Measurements from ENCODE around the gene TTC31.

The TTC31 gene

GRCh38 chr2:74482801-74483674 lies at the start of gene TTC31, which contains the start of gene CCDC142:
Gene TTC31, plus strand, starts transcription at chr2:74483081. Its CDS starts 15 bp downstream, at chr2:74483096.
Gene CCDC142, minus strand, starts transcription at chr2:74482998. Its CDS starts 161 bp downstream, at chr2:74482837.
- peak within 1 kb of the TSS; percentile 90 for H3K4me3 ChIP-seq (ENCODE audit: low read depth, low read length)
- TF ChIP-seq CTCF (IDR thresholded peaks at IDR 0.05; ENCODE audit: insufficient read depth, low read depth, low read length, missing control alignments) = peak; percentile 95
- peak; percentile 96 for DNase-seq (ENCODE audit: low read depth)

DNA sequence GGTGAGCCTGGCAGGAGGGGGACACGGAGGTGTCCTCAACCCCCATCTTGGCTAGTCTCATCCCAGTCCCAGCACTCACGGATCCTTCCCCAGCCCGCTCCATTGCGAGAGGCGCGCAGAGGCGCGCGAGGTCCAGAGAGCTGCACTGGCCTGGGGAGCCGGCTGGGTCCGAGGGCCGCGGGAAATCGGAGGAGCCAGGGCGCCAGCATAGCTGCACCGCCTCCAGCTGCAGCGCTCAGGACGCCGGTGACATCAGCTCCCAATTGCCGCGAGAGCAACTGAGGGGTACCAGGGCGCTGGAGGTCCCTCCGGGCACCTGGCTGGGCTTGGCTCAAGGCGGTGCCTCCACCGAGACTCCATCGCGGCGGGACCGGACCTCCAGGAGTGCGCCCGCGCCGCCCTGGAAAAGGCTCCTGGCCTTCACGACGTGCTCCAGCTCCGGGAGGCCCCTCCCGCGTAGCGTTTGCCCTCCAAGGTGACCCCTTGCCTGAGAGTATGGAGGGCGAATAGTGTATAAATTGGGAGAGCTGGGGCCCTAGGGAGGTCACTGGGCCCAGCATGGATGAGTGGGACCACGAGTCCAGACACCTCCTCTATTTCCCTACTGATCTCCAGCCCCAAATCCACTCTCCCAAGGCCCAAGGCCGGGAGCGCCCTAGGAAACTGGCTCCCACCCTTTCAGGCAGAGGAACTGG lies 46.6 kb upstream of the TTC31 start:
- no peak overlapping the region for H3K4me3 ChIP-seq (ENCODE audit: low read depth, low read length)
- no peak for DNase-seq (ENCODE audit: low read depth)
- TF ChIP-seq CTCF (IDR thresholded peaks at IDR 0.05; ENCODE audit: insufficient read depth, low read depth, low read length, missing control alignments) = no peak

- DNase-seq (ENCODE audit: low read depth) = no peak
- no peak for TF ChIP-seq CTCF (IDR thresholded peaks at IDR 0.05; ENCODE audit: insufficient read depth, low read depth, low read length, missing control alignments)
- no peak overlapping the region for H3K4me3 ChIP-seq (ENCODE audit: low read depth, low read length)
These were observed 45.8 kb upstream of the TTC31 start for GRCh38 chr2:74436848-74437695.

- TF ChIP-seq CTCF (IDR thresholded peaks at IDR 0.05; ENCODE audit: insufficient read depth, low read depth, low read length, missing control alignments) = no peak
- H3K4me3 ChIP-seq (ENCODE audit: low read depth, low read length) = no peak overlapping the region
- DNase-seq (ENCODE audit: low read depth) = no peak
These were observed 44.6 kb upstream of the TTC31 start for GRCh38 chr2:74438248-74438647.

DNA sequence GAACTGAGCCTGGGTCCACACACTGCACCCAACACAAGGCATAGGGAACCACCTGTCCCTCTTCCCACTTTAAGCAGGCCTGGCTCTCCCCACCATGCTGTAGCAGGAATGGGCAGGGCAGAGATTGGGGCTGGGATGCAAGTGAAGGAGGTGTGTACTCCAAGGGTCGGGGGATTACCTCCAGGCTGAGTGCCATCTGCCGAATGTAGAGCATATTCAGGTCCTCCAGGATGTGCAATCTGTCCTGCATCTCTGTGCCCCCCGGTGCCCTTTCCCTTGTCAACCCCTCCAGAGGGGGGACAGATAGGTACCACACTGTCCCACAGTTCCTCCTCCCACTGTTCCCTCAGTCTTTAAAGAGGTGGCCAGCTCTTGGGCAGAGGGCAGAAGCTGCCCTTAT lies 43.5 kb upstream of the TTC31 start:
- DNase-seq (ENCODE audit: low read depth) = no peak
- no peak overlapping the region for H3K4me3 ChIP-seq (ENCODE audit: low read depth, low read length)
- no peak for TF ChIP-seq CTCF (IDR thresholded peaks at IDR 0.05; ENCODE audit: insufficient read depth, low read depth, low read length, missing control alignments)

DNA sequence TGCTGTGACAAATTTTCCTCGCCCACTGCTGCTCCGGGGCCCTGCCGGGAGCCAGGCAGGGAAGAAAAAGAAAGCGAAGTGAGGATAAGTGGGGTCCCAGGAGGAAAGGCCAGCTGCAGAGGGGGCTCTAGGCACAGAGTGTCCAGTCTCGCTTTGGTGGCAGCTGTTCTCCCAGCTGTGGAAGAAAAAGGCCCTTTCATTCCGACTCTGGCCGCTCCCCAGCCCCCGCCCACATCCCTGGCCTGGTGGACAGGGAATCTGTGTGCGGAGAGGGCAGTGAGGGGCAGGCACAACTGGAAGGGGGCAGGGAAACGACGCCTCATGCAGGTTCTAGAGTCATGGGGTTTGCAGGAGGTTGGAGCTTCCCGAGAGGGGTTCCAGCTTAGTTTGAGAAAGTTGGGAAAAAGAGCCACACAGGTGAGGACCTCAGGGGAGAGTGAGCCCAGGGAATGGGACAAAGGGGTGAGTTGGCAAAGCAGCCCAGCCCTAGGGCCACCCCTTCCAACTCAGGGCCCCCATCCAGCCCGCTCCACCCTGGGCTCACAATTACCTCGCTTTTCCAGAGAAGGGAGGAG lies 43.0 kb upstream of the TTC31 start:
- H3K4me3 ChIP-seq (ENCODE audit: low read depth, low read length) = no peak overlapping the region
- no peak for DNase-seq (ENCODE audit: low read depth)
- no peak for TF ChIP-seq CTCF (IDR thresholded peaks at IDR 0.05; ENCODE audit: insufficient read depth, low read depth, low read length, missing control alignments)
